B cell (primary cell): ENCODE data around the gene TRIM56.

Source experiments
- EZH2 ChIP-seq: IDR thresholded peaks from 2 replicates; pipeline ENCODE4 v1.6.1; 2012; ENCODE audit warnings: borderline replicate concordance, low read depth, mild to moderate bottlenecking, moderate library complexity, low read length; ENCODE audit not compliant: insufficient read depth, poor library complexity, severe bottlenecking
- TF ChIP-seq, protein P1 (sequence below): fragments of 200-600 bp; IDR thresholded peaks from one replicate; pipeline ENCODE4 v1.8.0; 2022; ENCODE audit warnings: antibody characterized with exemption, mild to moderate bottlenecking

DNA sequence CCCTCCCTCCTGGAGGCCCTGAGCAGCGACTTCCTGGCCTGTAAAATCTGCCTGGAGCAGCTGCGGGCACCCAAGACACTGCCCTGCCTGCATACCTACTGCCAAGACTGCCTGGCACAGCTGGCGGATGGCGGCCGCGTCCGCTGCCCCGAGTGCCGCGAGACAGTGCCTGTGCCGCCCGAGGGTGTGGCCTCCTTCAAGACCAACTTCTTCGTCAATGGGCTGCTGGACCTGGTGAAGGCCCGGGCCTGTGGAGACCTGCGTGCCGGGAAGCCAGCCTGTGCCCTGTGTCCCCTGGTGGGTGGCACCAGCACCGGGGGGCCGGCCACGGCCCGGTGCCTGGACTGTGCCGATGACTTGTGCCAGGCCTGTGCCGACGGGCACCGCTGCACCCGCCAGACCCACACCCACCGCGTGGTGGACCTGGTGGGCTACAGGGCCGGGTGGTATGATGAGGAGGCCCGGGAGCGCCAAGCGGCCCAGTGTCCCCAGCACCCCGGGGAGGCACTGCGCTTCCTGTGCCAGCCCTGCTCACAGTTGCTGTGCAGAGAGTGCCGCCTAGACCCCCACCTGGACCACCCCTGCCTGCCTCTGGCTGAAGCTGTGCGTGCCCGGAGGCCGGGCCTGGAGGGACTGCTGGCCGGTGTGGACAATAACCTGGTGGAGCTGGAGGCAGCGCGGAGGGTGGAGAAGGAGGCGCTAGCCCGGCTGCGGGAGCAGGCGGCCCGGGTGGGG is 2.2 kb downstream of the TRIM56 start:
- TF ChIP-seq, protein P1, sequence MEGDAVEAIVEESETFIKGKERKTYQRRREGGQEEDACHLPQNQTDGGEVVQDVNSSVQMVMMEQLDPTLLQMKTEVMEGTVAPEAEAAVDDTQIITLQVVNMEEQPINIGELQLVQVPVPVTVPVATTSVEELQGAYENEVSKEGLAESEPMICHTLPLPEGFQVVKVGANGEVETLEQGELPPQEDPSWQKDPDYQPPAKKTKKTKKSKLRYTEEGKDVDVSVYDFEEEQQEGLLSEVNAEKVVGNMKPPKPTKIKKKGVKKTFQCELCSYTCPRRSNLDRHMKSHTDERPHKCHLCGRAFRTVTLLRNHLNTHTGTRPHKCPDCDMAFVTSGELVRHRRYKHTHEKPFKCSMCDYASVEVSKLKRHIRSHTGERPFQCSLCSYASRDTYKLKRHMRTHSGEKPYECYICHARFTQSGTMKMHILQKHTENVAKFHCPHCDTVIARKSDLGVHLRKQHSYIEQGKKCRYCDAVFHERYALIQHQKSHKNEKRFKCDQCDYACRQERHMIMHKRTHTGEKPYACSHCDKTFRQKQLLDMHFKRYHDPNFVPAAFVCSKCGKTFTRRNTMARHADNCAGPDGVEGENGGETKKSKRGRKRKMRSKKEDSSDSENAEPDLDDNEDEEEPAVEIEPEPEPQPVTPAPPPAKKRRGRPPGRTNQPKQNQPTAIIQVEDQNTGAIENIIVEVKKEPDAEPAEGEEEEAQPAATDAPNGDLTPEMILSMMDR, result no peak
- no peak for TF ChIP-seq EZH2
